ENCODE results near the gene PCSK7.
"Not testable (repeated sequence)": the region's sequence is repeated elsewhere in the genome, so short reads cannot be mapped to it uniquely, and the experiment has no call there.

PCSK7 gene

GRCh38 chr11:117187007-117187406 is 44.9 kb downstream of the PCSK7 start:
- Histone ChIP-seq H3K36me3 (peaks cover 29 to 98% (median 93%) of the 10 kb centered on the region in 3 donors), H3K4me1 (peaks cover 0 to 8% (median under 1%) of the 10 kb centered on the region in 4 donors), H3K9me3 (no peaks in the 10 kb centered on the region), H3K27me3 (no peaks in the 10 kb centered on the region), H3K27ac (no peak overlapping the region), H3K4me3 (no peak overlapping the region)
- peak in 1 of 2 donors; percentile 60 for DNase-seq
- no peak for TF ChIP-seq CTCF (IDR thresholded peaks at IDR 0.05)
- intact Hi-C loops (cut with DNase I; ENCODE audit: low total_unique reads), result no loop called here

DNA sequence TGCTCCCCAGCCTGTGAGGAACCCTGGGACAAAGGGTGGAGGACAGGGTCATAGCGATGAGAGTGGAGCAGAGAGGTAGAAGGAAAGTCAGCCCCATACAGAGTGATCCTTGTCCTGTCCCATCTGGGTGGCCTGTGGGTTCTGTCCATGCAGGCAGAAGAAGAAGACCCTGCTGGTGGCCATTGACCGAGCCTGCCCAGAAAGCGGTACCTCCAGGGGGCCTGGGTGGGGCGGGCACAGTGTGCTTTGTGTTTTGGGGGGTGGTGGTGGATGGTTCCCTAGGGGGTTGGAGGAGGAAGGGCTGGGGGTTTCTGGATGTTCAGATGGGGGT is 45.5 kb downstream of the PCSK7 start:
- Histone ChIP-seq H3K9me3 (no peaks in the 10 kb centered on the region), H3K27me3 (no peaks in the 10 kb centered on the region), H3K27ac (no peak overlapping the region), H3K4me3 (no peak overlapping the region), H3K4me1 (peaks cover 0 to 14% (median 5%) of the 10 kb centered on the region in 4 donors), H3K36me3 (peaks cover 26 to 95% (median 87%) of the 10 kb centered on the region in 3 donors)
- TF ChIP-seq CTCF (IDR thresholded peaks at IDR 0.05), result no peak
- intact Hi-C loops (cut with DNase I; ENCODE audit: low total_unique reads), result no loop called here
- DNase-seq, result peak in 1 of 2 donors; percentile 60

- intact Hi-C loops (cut with DNase I; ENCODE audit: low total_unique reads), result no loop called here
- peak in 1 of 2 donors; percentile 46 for DNase-seq
- no peak for TF ChIP-seq CTCF (IDR thresholded peaks at IDR 0.05)
- Histone ChIP-seq H3K4me1 (peaks cover 3 to 19% (median 10%) of the 10 kb centered on the region in 4 donors), H3K36me3 (peaks cover 26 to 90% (median 82%) of the 10 kb centered on the region in 3 donors), H3K27me3 (no peaks in the 10 kb centered on the region), H3K4me3 (no peak overlapping the region), H3K9me3 (no peaks in the 10 kb centered on the region), H3K27ac (no peak overlapping the region)
Observed at GRCh38 chr11:117185736-117186430, 46.0 kb downstream of the PCSK7 start.

- TF ChIP-seq CTCF (IDR thresholded peaks at IDR 0.05), result no peak
- H3K4me1 ChIP-seq, result peaks cover 6 to 32% (median 25%) of the 10 kb centered on the region in 4 donors
- no peak overlapping the region for H3K27ac ChIP-seq
- peaks cover 14 to 70% (median 62%) of the 10 kb centered on the region in 3 donors for H3K36me3 ChIP-seq
- no peak for DNase-seq
- no peak overlapping the region for H3K4me3 ChIP-seq
- intact Hi-C loops (cut with DNase I; ENCODE audit: low total_unique reads), result loop anchor here (5.0 kb wide), 1 partner anchor 43 kb away; no protein-coding TSS in a partner anchor
- H3K9me3 ChIP-seq, result no peaks in the 10 kb centered on the region
- no peaks in the 10 kb centered on the region for H3K27me3 ChIP-seq
Observed at GRCh38 chr11:117183724-117184349, 48.0 kb downstream of the PCSK7 start.

DNA sequence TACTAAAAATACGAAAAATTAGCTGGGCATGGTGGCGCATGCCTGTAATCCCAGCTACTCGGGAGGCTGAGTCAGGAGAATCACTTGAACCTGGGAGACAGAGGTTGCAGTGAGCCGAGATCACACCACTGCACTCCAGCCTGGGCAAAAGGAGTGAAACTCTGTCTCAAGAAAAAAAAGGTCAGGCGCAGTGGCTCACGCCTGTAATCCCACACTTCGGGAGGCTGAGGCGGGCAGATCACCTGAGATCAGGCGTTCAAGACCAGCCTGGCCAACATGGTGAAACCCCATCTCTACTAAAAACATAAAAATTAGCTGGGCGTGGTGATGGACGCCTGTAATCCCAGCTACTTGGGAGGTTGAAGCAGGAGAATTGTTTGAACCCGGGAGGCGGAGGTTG is 48.7 kb downstream of the PCSK7 start:
- DNase-seq, H3K4me3 ChIP-seq, H3K27me3 ChIP-seq, H3K9me3 ChIP-seq, H3K27ac ChIP-seq: not testable (repeated sequence)
- Histone ChIP-seq H3K4me1 (peaks cover 6 to 34% (median 26%) of the 10 kb centered on the region in 4 donors), H3K36me3 (peaks cover 8 to 63% (median 55%) of the 10 kb centered on the region in 3 donors)
- intact Hi-C loops (cut with DNase I; ENCODE audit: low total_unique reads), result loop anchor here (5.0 kb wide), 1 partner anchor 44 kb away; no protein-coding TSS in a partner anchor

GRCh38 chr11:117182551-117182935 is 49.3 kb downstream of the PCSK7 start:
- peaks cover 8 to 57% (median 49%) of the 10 kb centered on the region in 3 donors for H3K36me3 ChIP-seq
- intact Hi-C loops (cut with DNase I; ENCODE audit: low total_unique reads), result loop anchor here (5.0 kb wide), 1 partner anchor 45 kb away; no protein-coding TSS in a partner anchor
- TF ChIP-seq CTCF (IDR thresholded peaks at IDR 0.05), result no peak
- no peaks in the 10 kb centered on the region for H3K27me3 ChIP-seq
- peaks cover 6 to 40% (median 33%) of the 10 kb centered on the region in 4 donors for H3K4me1 ChIP-seq
- peak in 1 of 2 donors; percentile 19 for DNase-seq
- no peaks in the 10 kb centered on the region for H3K9me3 ChIP-seq
- H3K4me3 ChIP-seq, result no peak overlapping the region
- no peak overlapping the region for H3K27ac ChIP-seq

All from tibial artery (tissue), 4 donors.